ENCODE measurements around the gene ZNF595.
"Not testable (repeated sequence)": the region's sequence is repeated elsewhere in the genome, so short reads cannot be mapped to it uniquely, and the experiment has no call there.

DNA sequence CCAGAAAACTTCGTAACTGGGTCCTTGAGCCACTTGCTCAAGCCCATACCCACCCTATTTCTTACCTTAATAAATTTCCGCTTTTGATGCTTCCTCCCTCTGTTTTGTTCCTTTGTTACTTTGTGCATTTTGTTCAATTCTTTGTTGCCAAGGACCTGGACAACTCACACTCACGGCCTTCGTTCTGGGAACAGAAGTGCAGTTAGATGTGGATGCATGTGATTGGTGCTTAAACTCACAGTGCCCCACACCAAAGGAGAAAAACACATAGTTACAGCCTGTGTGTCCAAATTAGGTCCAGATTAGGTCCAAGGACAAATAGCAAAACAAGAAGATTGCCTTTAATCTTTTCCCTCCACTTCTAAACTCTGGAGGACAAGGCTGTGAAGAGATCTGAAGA, 1.9 kb upstream of the ZNF595 start:
- TF ChIP-seq CTCF (conservative IDR thresholded peaks at IDR 0.05; ENCODE audit: low read length); EZH2phosphoT487 (IDR thresholded peaks at IDR 0.05; ENCODE audit: borderline replicate concordance, low read depth, low read length): not testable (repeated sequence)

Measured in OCI-LY7 (cell line).